Activated CD4-positive, alpha-beta T cell treated with anti-CD3 and anti-CD28 coated beads, Interleukin-2, amount 10 ng/mL, durations not matched to agents 24 days and 14 days (primary cell): ENCODE measurements around the gene CLIP3. TPM values are rescaled to one million over a fixed set of nuclear protein-coding genes. Genes with fewer than 3 reads are reported as not detected.
"Not testable (repeated sequence)": the region's sequence is repeated elsewhere in the genome, so short reads cannot be mapped to it uniquely, and the experiment has no call there.

Experiments
- DNase-seq: peaks from one replicate; pipeline ENCODE4 v3.0.0; 2022
- H3K27ac Mint-ChIP-seq: one replicate; pipeline ENCODE4 v1.8.0; 2022; ENCODE audit warnings: mild to moderate bottlenecking, mixed read lengths
- H3K27me3 Mint-ChIP-seq: one replicate; pipeline ENCODE4 v1.8.0; 2022; ENCODE audit warnings: mixed read lengths
- H3K36me3 Mint-ChIP-seq: one replicate; pipeline ENCODE4 v1.8.0; 2022; ENCODE audit warnings: low read depth, mild to moderate bottlenecking, mixed read lengths
- H3K4me1 Mint-ChIP-seq: one replicate; pipeline ENCODE4 v1.8.0; 2021; ENCODE audit warnings: mixed read lengths
- H3K4me3 Mint-ChIP-seq: one replicate; pipeline ENCODE4 v1.8.0; 2022; ENCODE audit warnings: mild to moderate bottlenecking, moderate library complexity, mixed read lengths
- H3K9me3 Mint-ChIP-seq: one replicate; pipeline ENCODE4 v1.8.0; 2021; ENCODE audit warnings: mixed read lengths
- intact Hi-C: fragments of 100-400 bp; cut with micrococcal nuclease; formaldehyde crosslinking; loops from one replicate; pipeline ENCODE4 v1.15.1; 2023
- total RNA-seq: library from RNA; stranded (reverse); gene quantifications from 2 replicates; pipeline ENCODE4 v1.2.3, GENCODE V29; 2022

The CLIP3 gene
- total RNA-seq, 1 donor from 2014 or later, result 0.96 TPM

GRCh38 chr19:36054733-36055686 is 22.3 kb upstream of the CLIP3 start, which contains the start of gene WDR62:
TSS of gene WDR62 (plus strand) at chr19:36054897. CDS start at chr19:36054972, 75 bp downstream.
- Mint-ChIP-seq H3K27me3 (no peaks in the 10 kb centered on the region), H3K27ac (peak within 1 kb of the TSS; percentile 98), H3K9me3 (no peaks in the 10 kb centered on the region), H3K36me3 (peaks cover 15% of the 10 kb centered on the region), H3K4me3 (peak within 1 kb of the TSS; percentile 96), H3K4me1 (peaks cover 35% of the 10 kb centered on the region)
- DNase-seq, result peak; percentile 99
- intact Hi-C loops, result loop anchor here (1.0 to 5.0 kb wide), 7 partner anchors 41 to 407 kb away; partner anchors contain the start of genes ALKBH6, COX6B1, LIN37 and PSENEN

GRCh38 chr19:36054119-36054732 is 21.6 kb upstream of the CLIP3 start, which contains the start of gene THAP8:
TSS of gene THAP8 (minus strand) at chr19:36054285. CDS start at chr19:36054217, 68 bp downstream.
- peaks cover 35% of the 10 kb centered on the region for H3K4me1 Mint-ChIP-seq
- no peaks in the 10 kb centered on the region for H3K27me3 Mint-ChIP-seq
- intact Hi-C loops, result loop anchor here (1.0 to 5.0 kb wide), 7 partner anchors 40 to 406 kb away; partner anchors contain the start of genes ALKBH6, COX6B1, LIN37 and PSENEN
- DNase-seq, result peak; percentile 100
- peak within 1 kb of the TSS; percentile 96 for H3K4me3 Mint-ChIP-seq
- no peaks in the 10 kb centered on the region for H3K9me3 Mint-ChIP-seq
- H3K36me3 Mint-ChIP-seq, result peaks cover 11% of the 10 kb centered on the region
- H3K27ac Mint-ChIP-seq, result peak within 1 kb of the TSS; percentile 98

GRCh38 chr19:36051637-36052036 is 19.0 kb upstream of the CLIP3 start:
- peaks cover 5% of the 10 kb centered on the region for H3K36me3 Mint-ChIP-seq
- no peaks in the 10 kb centered on the region for H3K9me3 Mint-ChIP-seq
- no peak for DNase-seq
- H3K27ac Mint-ChIP-seq, result peak overlapping the region; percentile 3
- H3K27me3 Mint-ChIP-seq, result no peaks in the 10 kb centered on the region
- H3K4me3 Mint-ChIP-seq, result no peak overlapping the region
- intact Hi-C loops, result loop anchor here (5.0 kb wide), 3 partner anchors 54 to 304 kb away; partner anchors contain the start of genes LIN37, PSENEN, SDHAF1 and U2AF1L4
- peaks cover 26% of the 10 kb centered on the region for H3K4me1 Mint-ChIP-seq

GRCh38 chr19:36051236-36051635 is 18.6 kb upstream of the CLIP3 start:
- no peak for DNase-seq
- Mint-ChIP-seq H3K36me3 (peaks cover 7% of the 10 kb centered on the region), H3K27ac (peak overlapping the region; percentile 3), H3K27me3 (no peaks in the 10 kb centered on the region), H3K4me3 (no peak overlapping the region), H3K9me3 (no peaks in the 10 kb centered on the region), H3K4me1 (peaks cover 24% of the 10 kb centered on the region)
- intact Hi-C loops, result loop anchor here (5.0 kb wide), 3 partner anchors 54 to 304 kb away; partner anchors contain the start of genes LIN37, PSENEN, SDHAF1 and U2AF1L4

GRCh38 chr19:36049080-36049698 is 16.5 kb upstream of the CLIP3 start:
- Mint-ChIP-seq H3K4me3 (no peak overlapping the region), H3K27ac (no peak overlapping the region), H3K27me3 (no peaks in the 10 kb centered on the region), H3K36me3 (peaks cover 14% of the 10 kb centered on the region), H3K9me3 (no peaks in the 10 kb centered on the region), H3K4me1 (peaks cover 14% of the 10 kb centered on the region)
- no peak for DNase-seq
- intact Hi-C loops, result no loop called here

GRCh38 chr19:36047835-36048234 is 15.2 kb upstream of the CLIP3 start:
- H3K27me3 Mint-ChIP-seq, result no peaks in the 10 kb centered on the region
- H3K36me3 Mint-ChIP-seq, result peaks cover 17% of the 10 kb centered on the region
- H3K4me3 Mint-ChIP-seq, result no peak overlapping the region

GRCh38 chr19:36046443-36047050 is 13.9 kb upstream of the CLIP3 start:
- H3K4me3 Mint-ChIP-seq, result no peak overlapping the region
- peaks cover 17% of the 10 kb centered on the region for H3K36me3 Mint-ChIP-seq
- no peaks in the 10 kb centered on the region for H3K9me3 Mint-ChIP-seq
- peaks cover 6% of the 10 kb centered on the region for H3K4me1 Mint-ChIP-seq
- intact Hi-C loops, result no loop called here
- no peak overlapping the region for H3K27ac Mint-ChIP-seq
- no peak for DNase-seq
- H3K27me3 Mint-ChIP-seq, result no peaks in the 10 kb centered on the region

More at GRCh38 chr19:36047835-36048234, 15.2 kb upstream of the CLIP3 start:
- Mint-ChIP-seq H3K27ac (no peak overlapping the region), H3K4me1 (peaks cover 9% of the 10 kb centered on the region), H3K9me3 (no peaks in the 10 kb centered on the region)
- intact Hi-C loops, result no loop called here
- DNase-seq, result no peak

- peaks cover 19% of the 10 kb centered on the region for H3K36me3 Mint-ChIP-seq
- H3K4me1 Mint-ChIP-seq, result no peaks in the 10 kb centered on the region
- H3K27me3 Mint-ChIP-seq, result no peaks in the 10 kb centered on the region
- H3K9me3 Mint-ChIP-seq, result no peaks in the 10 kb centered on the region
- no peak overlapping the region for H3K4me3 Mint-ChIP-seq
- no peak for DNase-seq
- no peak overlapping the region for H3K27ac Mint-ChIP-seq
- intact Hi-C loops, result no loop called here
Observed at GRCh38 chr19:36043952-36044351, 11.3 kb upstream of the CLIP3 start.

- Mint-ChIP-seq H3K27me3 (no peaks in the 10 kb centered on the region), H3K4me3 (no peak overlapping the region), H3K4me1 (peaks cover 6% of the 10 kb centered on the region), H3K36me3 (peaks cover 19% of the 10 kb centered on the region), H3K27ac (no peak overlapping the region), H3K9me3 (no peaks in the 10 kb centered on the region)
- intact Hi-C loops, result no loop called here
- DNase-seq, result no peak
Observed at GRCh38 chr19:36041831-36042230, 9.2 kb upstream of the CLIP3 start.

- H3K27me3 Mint-ChIP-seq, DNase-seq, H3K4me3 Mint-ChIP-seq, H3K9me3 Mint-ChIP-seq, H3K27ac Mint-ChIP-seq, intact Hi-C loops, H3K4me1 Mint-ChIP-seq: not testable (repeated sequence)
- peaks cover 14% of the 10 kb centered on the region for H3K36me3 Mint-ChIP-seq
Observed at GRCh38 chr19:36041092-36041491, 8.4 kb upstream of the CLIP3 start.

- Mint-ChIP-seq H3K4me3 (no peak overlapping the region), H3K4me1 (peaks cover 11% of the 10 kb centered on the region), H3K9me3 (no peaks in the 10 kb centered on the region), H3K27ac (no peak overlapping the region), H3K36me3 (peaks cover 16% of the 10 kb centered on the region), H3K27me3 (no peaks in the 10 kb centered on the region)
- intact Hi-C loops, result no loop called here
- DNase-seq, result no peak
Observed at GRCh38 chr19:36040495-36040894, 7.8 kb upstream of the CLIP3 start.

GRCh38 chr19:36031308-36031707 is 1.4 kb downstream of the CLIP3 start:
- intact Hi-C loops, result no loop called here
- H3K27me3 Mint-ChIP-seq, result no peaks in the 10 kb centered on the region
- no peak overlapping the region for H3K27ac Mint-ChIP-seq

More at GRCh38 chr19:36031308-36031707, 1.4 kb downstream of the CLIP3 start:
- H3K36me3 Mint-ChIP-seq, result peaks cover 29% of the 10 kb centered on the region
- no peak for DNase-seq
- no peak overlapping the region for H3K4me3 Mint-ChIP-seq
- peaks cover 20% of the 10 kb centered on the region for H3K4me1 Mint-ChIP-seq
- no peaks in the 10 kb centered on the region for H3K9me3 Mint-ChIP-seq
